SK-N-SH treated with all-trans-retinoic acid at 6 μM for 48 hours (cell line): ENCODE data around the gene PER1.

Experiments
- ARNTL ChIP-seq: fragments of 450-650 bp; formaldehyde crosslinking; IDR thresholded peaks from 2 replicates; pipeline ENCODE4 v1.5.0; 2020; ENCODE audit warnings: low read depth, mild to moderate bottlenecking, moderate library complexity, borderline replicate concordance
- PATZ1 ChIP-seq: fragments of 250-450 bp; sonication (Bioruptor Pico); IDR thresholded peaks from 2 replicates; pipeline ENCODE4 v1.8.0; 2020; ENCODE audit warnings: mild to moderate bottlenecking, moderate library complexity, borderline replicate concordance
- POU6F1 ChIP-seq: fragments of 250-450 bp; sonication (Bioruptor Pico); IDR thresholded peaks from 2 replicates; pipeline ENCODE4 v1.8.0; 2021; ENCODE audit warnings: low read depth, mild to moderate bottlenecking, moderate library complexity, borderline replicate concordance
- TCF4 ChIP-seq: fragments of 250-450 bp; sonication (Bioruptor Pico); IDR thresholded peaks from 2 replicates; pipeline ENCODE4 v1.8.0; 2021; ENCODE audit warnings: mild to moderate bottlenecking, moderate library complexity, borderline replicate concordance
- ZNF8 ChIP-seq: fragments of 450-650 bp; formaldehyde crosslinking; IDR thresholded peaks from 2 replicates; pipeline ENCODE4 v1.5.0; 2020; ENCODE audit warnings: mild to moderate bottlenecking, moderate library complexity

DNA sequence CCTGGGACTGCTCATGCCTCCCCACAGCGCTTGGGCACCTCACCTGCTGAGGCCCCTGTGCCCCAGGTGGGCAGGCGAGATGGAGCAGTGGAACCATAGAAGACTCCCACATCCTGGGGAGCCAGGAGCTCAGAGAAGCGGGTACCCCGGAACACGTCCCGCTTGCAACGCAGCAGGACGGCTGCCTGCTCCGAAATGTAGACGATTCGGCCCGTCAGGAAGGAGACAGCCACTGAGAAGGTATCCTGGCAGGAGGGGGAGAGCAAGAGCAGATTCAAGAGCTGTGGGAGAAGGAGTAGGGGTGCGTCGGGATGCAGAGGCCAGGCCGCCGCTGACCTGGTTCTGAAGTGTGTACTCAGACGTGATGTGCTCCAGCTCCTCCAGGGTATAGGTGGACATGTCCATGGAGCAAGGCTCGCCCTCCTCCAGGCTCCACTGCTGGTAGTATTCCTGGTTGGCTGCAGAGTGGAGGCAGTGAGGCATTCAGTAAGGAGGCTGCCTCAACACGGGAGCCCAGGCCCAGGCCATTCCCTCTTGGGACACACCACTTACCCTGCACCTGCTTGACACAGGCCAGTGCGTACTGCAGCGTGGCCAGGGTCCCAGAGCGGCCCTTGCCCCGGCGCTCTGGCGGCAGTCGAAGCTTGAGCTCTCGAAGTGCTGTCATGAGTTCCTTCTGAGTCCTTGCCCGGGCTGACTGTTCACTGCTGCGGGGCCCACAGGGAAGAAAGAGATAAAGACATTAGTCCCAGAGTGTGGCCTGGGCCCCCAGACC, 2.6 kb downstream of the PER1 start:
- no peak for TF ChIP-seq TCF4
- TF ChIP-seq ZNF8 (CRISPR knock-in tag): no peak
- no peak for TF ChIP-seq PATZ1 (CRISPR knock-in tag)
- TF ChIP-seq POU6F1 (CRISPR knock-in tag): no peak
- TF ChIP-seq ARNTL (CRISPR knock-in tag): no peak
